Neural crest cell (in vitro differentiated cells): Measurements from ENCODE around the gene LRRC74A. TPM values are rescaled to one million over a fixed set of nuclear protein-coding genes. Genes with fewer than 3 reads are reported as not detected.

Experiments
- DNase-seq: peaks from one replicate; pipeline ENCODE4 v3.0.0; 2021; ENCODE audit warnings: low read depth, mixed read lengths, low spot score
- H3K27ac Mint-ChIP-seq: one replicate; pipeline ENCODE4 v1.8.0; 2021; ENCODE audit warnings: mild to moderate bottlenecking, mixed read lengths; ENCODE audit not compliant: unreplicated experiment
- H3K27me3 Mint-ChIP-seq: 2 replicates; pipeline ENCODE4 v1.8.0; 2021; ENCODE audit warnings: low read depth, mild to moderate bottlenecking, mixed read lengths
- H3K36me3 Mint-ChIP-seq: 2 replicates; pipeline ENCODE4 v1.8.0; 2021; ENCODE audit warnings: low read depth, mild to moderate bottlenecking, mixed read lengths
- H3K4me1 Mint-ChIP-seq: 2 replicates; pipeline ENCODE4 v1.8.0; 2021; ENCODE audit warnings: mixed read lengths
- H3K4me3 Mint-ChIP-seq: one replicate; pipeline ENCODE4 v1.8.0; 2021; ENCODE audit warnings: mild to moderate bottlenecking, mixed read lengths
- H3K9me3 Mint-ChIP-seq: 2 replicates; pipeline ENCODE4 v1.8.0; 2021; ENCODE audit warnings: mixed read lengths
- CTCF ChIP-seq: fragments of 200-600 bp; sonication (generic); conservative IDR thresholded peaks from 2 replicates; pipeline ENCODE4 v1.5.0; 2021; ENCODE audit warnings: antibody characterized with exemption, mild to moderate bottlenecking
- total RNA-seq: library from RNA; stranded (reverse); gene quantifications from 2 replicates; pipeline ENCODE4 v1.2.1, GENCODE V29; 2021

LRRC74A gene
- total RNA-seq, 1 donor from 2014 or later: not detected

- TF ChIP-seq CTCF: no peak
These were observed 74.5 kb downstream of the LRRC74A start for GRCh38 chr14:76900682-76901081.

GRCh38 chr14:76901171-76902055 lies 75.2 kb downstream of the LRRC74A start:
- DNase-seq: no peak

More at GRCh38 chr14:76900682-76901081, 74.5 kb downstream of the LRRC74A start:
- DNase-seq: no peak
- Mint-ChIP-seq H3K27me3 (no peaks in the 10 kb centered on the region), H3K27ac (peak overlapping the region; percentile 60), H3K4me1 (peaks cover 41% of the 10 kb centered on the region), H3K4me3 (no peak overlapping the region), H3K9me3 (no peaks in the 10 kb centered on the region), H3K36me3 (no peaks in the 10 kb centered on the region)

GRCh38 chr14:76902591-76902990 lies 76.4 kb downstream of the LRRC74A start:
- DNase-seq: no peak
- Mint-ChIP-seq H3K27me3 (no peaks in the 10 kb centered on the region), H3K36me3 (no peaks in the 10 kb centered on the region), H3K4me1 (peaks cover 41% of the 10 kb centered on the region), H3K9me3 (no peaks in the 10 kb centered on the region), H3K4me3 (no peak overlapping the region), H3K27ac (peak overlapping the region; percentile 20)
- TF ChIP-seq CTCF: no peak

More at GRCh38 chr14:76901171-76902055, 75.2 kb downstream of the LRRC74A start:
- Mint-ChIP-seq H3K4me3 (no peak overlapping the region), H3K36me3 (no peaks in the 10 kb centered on the region), H3K4me1 (peaks cover 41% of the 10 kb centered on the region), H3K27me3 (no peaks in the 10 kb centered on the region), H3K27ac (no peak overlapping the region), H3K9me3 (no peaks in the 10 kb centered on the region)
- TF ChIP-seq CTCF: no peak

DNA sequence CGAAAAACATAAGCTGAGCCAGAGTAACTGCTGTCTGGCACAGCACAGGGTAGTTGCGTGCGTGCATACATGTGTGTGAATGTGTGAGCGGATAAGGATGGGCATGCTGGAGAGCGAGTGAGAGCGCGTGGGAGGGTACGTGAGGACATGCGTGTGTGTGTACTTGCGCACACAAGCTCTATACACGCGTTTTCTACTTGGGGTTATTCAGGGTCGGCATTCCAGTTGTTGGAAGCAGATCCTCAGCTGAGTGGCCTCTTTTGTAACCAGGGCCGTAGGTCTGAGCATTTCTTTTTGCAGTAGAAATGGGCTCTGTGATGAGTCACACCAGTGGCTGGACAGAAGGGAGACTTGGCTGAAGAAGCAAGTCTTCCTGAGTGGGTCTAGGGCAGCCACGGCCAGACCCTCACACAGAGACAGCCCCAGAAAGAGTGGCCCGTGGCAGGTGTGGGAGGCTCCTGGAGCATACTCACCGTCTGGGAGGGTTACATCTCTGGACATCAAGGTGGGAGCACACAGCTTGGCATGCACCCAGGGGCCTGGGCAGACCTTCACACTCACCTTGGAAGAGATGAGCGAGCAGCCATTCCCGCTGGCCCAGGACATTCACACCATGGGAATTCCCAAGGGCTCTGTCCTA lies 78.0 kb downstream of the LRRC74A start:
- no peak overlapping the region for H3K4me3 Mint-ChIP-seq
- H3K9me3 Mint-ChIP-seq: no peaks in the 10 kb centered on the region
- H3K27me3 Mint-ChIP-seq: no peaks in the 10 kb centered on the region
- peaks cover 38% of the 10 kb centered on the region for H3K4me1 Mint-ChIP-seq
- H3K36me3 Mint-ChIP-seq: no peaks in the 10 kb centered on the region
- no peak overlapping the region for H3K27ac Mint-ChIP-seq
- DNase-seq: no peak
- TF ChIP-seq CTCF: no peak

GRCh38 chr14:76904740-76905569 lies 78.7 kb downstream of the LRRC74A start:
- Mint-ChIP-seq H3K4me1 (peaks cover 36% of the 10 kb centered on the region), H3K9me3 (no peaks in the 10 kb centered on the region), H3K27me3 (no peaks in the 10 kb centered on the region), H3K27ac (peak overlapping the region; percentile 31), H3K4me3 (no peak overlapping the region), H3K36me3 (no peaks in the 10 kb centered on the region)
- no peak for TF ChIP-seq CTCF
- DNase-seq: no peak
